IMR-90 (cell line): ENCODE data around the gene SELENOS.

Experiments used
- ELK1 ChIP-seq: fragments of 150-350 bp; IDR thresholded peaks from 2 replicates; pipeline ENCODE4 v1.6.1; 2016; ENCODE audit warnings: low read depth, mild to moderate bottlenecking, low read length, moderate library complexity, borderline replicate concordance
- MXI1 ChIP-seq: IDR thresholded peaks from 2 replicates; pipeline ENCODE4 v1.6.1; 2012; ENCODE audit warnings: low read depth, mild to moderate bottlenecking, low read length, moderate library complexity, borderline replicate concordance
- POLR2A ChIP-seq: IDR thresholded peaks from 2 replicates; pipeline ENCODE4 v1.6.1; 2012; ENCODE audit warnings: mild to moderate bottlenecking, low read depth, low read length
- RCOR1 ChIP-seq: IDR thresholded peaks from 2 replicates; pipeline ENCODE4 v1.6.1; 2012; ENCODE audit warnings: mild to moderate bottlenecking, low read length, improper control_type of control experiment; ENCODE audit not compliant: insufficient replicate concordance
- TF ChIP-seq, protein P1 (sequence below): conservative IDR thresholded peaks from 2 replicates; pipeline ENCODE4 v1.5.1; 2012; ENCODE audit warnings: mild to moderate bottlenecking, low read depth, low read length, improper control_type of control experiment

DNA sequence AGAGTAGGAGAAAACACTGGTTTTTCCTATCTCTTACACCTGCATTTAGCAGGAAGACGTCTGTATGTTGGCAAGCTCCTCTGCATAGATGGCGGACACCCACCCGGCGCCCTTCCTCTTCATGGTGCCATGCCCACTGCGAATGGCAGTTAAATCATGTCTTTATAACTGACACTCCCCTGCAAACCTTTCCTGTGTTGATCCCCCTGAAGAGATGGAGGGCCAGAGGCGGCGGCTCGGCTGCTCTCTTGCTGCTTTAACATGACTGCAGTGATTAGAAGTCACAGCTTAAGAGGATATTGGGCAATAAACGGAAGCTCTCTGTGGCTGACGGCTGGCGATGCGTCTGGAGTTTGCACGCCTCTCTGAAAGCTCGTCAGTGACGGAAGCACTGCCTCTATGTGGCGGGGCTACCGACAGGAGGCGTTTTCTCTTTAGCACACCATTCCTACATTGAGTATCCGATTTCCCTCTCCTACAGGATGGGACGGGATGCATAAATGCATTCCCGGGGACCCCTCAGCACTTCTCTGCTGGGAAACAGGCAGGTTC lies 43.3 kb upstream of the SELENOS start:
- TF ChIP-seq MXI1: no peak
- TF ChIP-seq, protein P1, sequence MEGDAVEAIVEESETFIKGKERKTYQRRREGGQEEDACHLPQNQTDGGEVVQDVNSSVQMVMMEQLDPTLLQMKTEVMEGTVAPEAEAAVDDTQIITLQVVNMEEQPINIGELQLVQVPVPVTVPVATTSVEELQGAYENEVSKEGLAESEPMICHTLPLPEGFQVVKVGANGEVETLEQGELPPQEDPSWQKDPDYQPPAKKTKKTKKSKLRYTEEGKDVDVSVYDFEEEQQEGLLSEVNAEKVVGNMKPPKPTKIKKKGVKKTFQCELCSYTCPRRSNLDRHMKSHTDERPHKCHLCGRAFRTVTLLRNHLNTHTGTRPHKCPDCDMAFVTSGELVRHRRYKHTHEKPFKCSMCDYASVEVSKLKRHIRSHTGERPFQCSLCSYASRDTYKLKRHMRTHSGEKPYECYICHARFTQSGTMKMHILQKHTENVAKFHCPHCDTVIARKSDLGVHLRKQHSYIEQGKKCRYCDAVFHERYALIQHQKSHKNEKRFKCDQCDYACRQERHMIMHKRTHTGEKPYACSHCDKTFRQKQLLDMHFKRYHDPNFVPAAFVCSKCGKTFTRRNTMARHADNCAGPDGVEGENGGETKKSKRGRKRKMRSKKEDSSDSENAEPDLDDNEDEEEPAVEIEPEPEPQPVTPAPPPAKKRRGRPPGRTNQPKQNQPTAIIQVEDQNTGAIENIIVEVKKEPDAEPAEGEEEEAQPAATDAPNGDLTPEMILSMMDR: peak; percentile 42
- TF ChIP-seq RCOR1: no peak
- no peak for TF ChIP-seq ELK1
- no peak for TF ChIP-seq POLR2A
